Thoracic aorta (tissue), 2 donors: Measurements from ENCODE around the gene TCF4. TPM values are rescaled to one million over a fixed set of nuclear protein-coding genes. Genes with fewer than 3 reads are reported as not detected.

ENCODE experiments used
- ATAC-seq: fragments of 150-250 bp; one replicate; pipeline ENCODE4 v1.8.0; 2017; ENCODE audit warnings: low read depth; ENCODE audit not compliant: insufficient number of reproducible peaks, low FRiP score
- DNase-seq: peaks from one replicate; pipeline ENCODE4 v3.0.0-alpha.2; 2020; ENCODE audit warnings: low spot score
- H3K27ac ChIP-seq, 2 donors: fragments of 200-600 bp; sonication (generic); 1 replicate in 1 of 2; 2 replicates in 1 of 2; pipeline ENCODE4 v1.5.1; 2016; ENCODE audit warnings: mild to moderate bottlenecking in 2 of 2, moderate library complexity in 2 of 2
- H3K27me3 ChIP-seq: fragments of 200-600 bp; sonication (generic); replicated peaks from 2 replicates; pipeline ENCODE4 v1.6.0; 2016; ENCODE audit warnings: mild to moderate bottlenecking; ENCODE audit not compliant: insufficient read depth
- H3K36me3 ChIP-seq: fragments of 200-600 bp; sonication (generic); one replicate; pipeline ENCODE4 v1.5.1; 2016
- H3K4me1 ChIP-seq, 2 donors: fragments of 200-600 bp; sonication (generic); 1 replicate in 1 of 2; 2 replicates in 1 of 2; pipeline versions ENCODE4 v1.5.1 to v1.6.0; 2016; ENCODE audit warnings: low read depth in 2 of 2, mild to moderate bottlenecking in 1 of 2; ENCODE audit not compliant: control insufficient read depth in 1 of 2
- H3K4me3 ChIP-seq: fragments of 200-600 bp; sonication (generic); 2 replicates; pipeline ENCODE4 v1.5.1; 2016; ENCODE audit warnings: mild to moderate bottlenecking
- H3K9me3 ChIP-seq: fragments of 200-600 bp; sonication (generic); 2 replicates; pipeline ENCODE4 v1.5.1; 2016
- total RNA-seq, 2 donors: library from RNA; depleted of rRNA; stranded (reverse); fragments of >200 nt; gene quantifications; one replicate each; pipeline versions ENCODE4 v1.1.0 to v1.2.3, GENCODE V29; 2016
- TF ChIP-seq, protein P1 (sequence below): fragments of 200-600 bp; sonication (generic); IDR thresholded peaks from one replicate; pipeline ENCODE4 v1.5.1; 2019; ENCODE audit warnings: antibody characterized with exemption

TCF4 gene
- total RNA-seq, 2 donors from 2014 or later, result 178 to 267 TPM

DNA sequence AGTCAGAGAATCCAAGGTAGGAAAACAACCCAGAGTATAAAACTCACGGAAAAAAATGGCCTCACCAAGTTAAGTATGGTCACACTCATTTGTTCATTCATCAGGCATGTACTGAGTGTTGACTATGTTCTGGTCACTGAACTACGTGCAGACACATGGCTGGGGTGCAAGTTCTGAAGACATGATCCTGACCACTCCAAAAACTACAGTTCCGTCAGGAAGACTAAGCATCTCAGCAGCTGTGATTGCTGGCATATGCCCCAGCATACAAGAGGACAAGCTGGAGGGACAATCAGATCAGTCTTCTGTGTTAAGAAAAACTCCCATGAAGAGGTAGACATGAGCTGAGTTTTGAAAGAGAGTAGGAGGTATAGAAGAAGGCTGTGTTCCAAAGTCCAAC lies 72.8 kb downstream of the TCF4 start:
- Histone ChIP-seq H3K4me1 (peaks cover 7 to 14% of the 10 kb centered on the region in 2 donors), H3K9me3 (no peaks in the 10 kb centered on the region), H3K27me3 (no peaks in the 10 kb centered on the region), H3K27ac (no peak overlapping the region), H3K4me3 (no peak overlapping the region), H3K36me3 (no peaks in the 10 kb centered on the region)
- no peak for ATAC-seq
- TF ChIP-seq, protein P1, sequence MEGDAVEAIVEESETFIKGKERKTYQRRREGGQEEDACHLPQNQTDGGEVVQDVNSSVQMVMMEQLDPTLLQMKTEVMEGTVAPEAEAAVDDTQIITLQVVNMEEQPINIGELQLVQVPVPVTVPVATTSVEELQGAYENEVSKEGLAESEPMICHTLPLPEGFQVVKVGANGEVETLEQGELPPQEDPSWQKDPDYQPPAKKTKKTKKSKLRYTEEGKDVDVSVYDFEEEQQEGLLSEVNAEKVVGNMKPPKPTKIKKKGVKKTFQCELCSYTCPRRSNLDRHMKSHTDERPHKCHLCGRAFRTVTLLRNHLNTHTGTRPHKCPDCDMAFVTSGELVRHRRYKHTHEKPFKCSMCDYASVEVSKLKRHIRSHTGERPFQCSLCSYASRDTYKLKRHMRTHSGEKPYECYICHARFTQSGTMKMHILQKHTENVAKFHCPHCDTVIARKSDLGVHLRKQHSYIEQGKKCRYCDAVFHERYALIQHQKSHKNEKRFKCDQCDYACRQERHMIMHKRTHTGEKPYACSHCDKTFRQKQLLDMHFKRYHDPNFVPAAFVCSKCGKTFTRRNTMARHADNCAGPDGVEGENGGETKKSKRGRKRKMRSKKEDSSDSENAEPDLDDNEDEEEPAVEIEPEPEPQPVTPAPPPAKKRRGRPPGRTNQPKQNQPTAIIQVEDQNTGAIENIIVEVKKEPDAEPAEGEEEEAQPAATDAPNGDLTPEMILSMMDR, result no peak
- no peak for DNase-seq

DNA sequence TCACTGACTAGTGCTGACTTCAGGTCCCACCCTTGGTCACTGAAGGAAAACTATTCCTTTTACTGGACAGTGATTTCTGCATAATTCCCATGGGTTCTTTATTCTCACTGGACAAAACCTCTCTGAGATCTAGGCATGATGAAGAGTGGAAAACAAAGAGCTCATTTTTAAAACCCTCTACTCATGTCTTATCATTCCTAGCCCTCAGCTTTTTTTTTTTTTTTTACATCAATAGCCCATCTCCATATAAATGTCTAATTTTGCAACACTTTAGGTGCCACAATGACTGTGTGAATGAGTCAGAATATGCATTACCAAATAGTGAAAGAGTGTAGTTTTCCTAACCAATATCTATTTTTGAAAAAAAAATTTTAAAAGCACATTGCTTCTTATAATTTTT lies 74.8 kb downstream of the TCF4 start:
- ATAC-seq, result no peak
- no peak overlapping the region for H3K27ac ChIP-seq
- TF ChIP-seq, protein P1, result no peak

DNA sequence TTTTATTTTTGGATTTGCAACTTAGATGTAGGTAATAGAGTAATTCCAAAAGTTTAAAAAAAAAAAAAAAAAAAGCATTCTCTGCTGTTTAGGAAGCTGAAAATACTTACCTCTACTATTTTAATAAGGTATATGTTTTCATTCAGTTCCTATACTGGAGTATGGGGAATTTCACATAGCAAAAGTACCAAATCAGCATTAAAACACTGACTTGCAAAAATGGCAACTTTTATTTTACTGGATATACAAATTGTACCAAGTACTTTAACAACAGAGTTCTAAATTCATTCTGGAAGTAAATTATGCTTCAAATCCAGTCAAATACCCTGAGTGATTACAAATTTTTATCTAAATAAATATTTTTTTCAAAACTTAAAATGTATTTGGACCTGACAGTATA lies 76.7 kb downstream of the TCF4 start:
- ATAC-seq, result no peak
- Histone ChIP-seq H3K27ac (peak overlapping the region in 1 of 2 donors; percentile 71), H3K4me1 (peaks cover 14 to 20% of the 10 kb centered on the region in 2 donors), H3K27me3 (no peaks in the 10 kb centered on the region), H3K4me3 (peak overlapping the region; percentile 59), H3K9me3 (no peaks in the 10 kb centered on the region), H3K36me3 (no peaks in the 10 kb centered on the region)
- DNase-seq, result no peak
- TF ChIP-seq, protein P1, result no peak

More for the DNA sequence above, 74.8 kb downstream of the TCF4 start:
- Histone ChIP-seq H3K4me3 (no peak overlapping the region), H3K27me3 (no peaks in the 10 kb centered on the region), H3K9me3 (no peaks in the 10 kb centered on the region), H3K36me3 (no peaks in the 10 kb centered on the region), H3K4me1 (peaks cover 14 to 20% of the 10 kb centered on the region in 2 donors)
- no peak for DNase-seq

DNA sequence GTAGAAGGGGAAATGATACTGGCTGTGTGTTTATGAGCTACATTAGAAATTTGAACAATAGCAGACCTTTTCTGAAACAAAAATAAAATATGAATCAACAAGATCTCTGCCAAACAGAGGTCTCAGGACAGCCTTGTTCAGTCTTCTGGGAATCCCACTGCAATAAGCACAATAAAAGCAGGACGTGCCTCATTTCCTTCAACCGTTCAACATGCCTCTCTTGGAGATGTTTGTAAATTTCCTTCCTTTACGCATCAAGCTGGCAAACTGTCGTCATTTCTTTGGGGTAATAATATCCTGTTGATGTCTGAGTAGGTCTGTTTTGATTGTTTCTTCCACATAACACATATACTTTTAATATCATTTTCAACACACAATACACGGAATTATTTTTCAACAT lies 77.2 kb downstream of the TCF4 start:
- peak overlapping the region; percentile 59 for H3K4me3 ChIP-seq

DNA sequence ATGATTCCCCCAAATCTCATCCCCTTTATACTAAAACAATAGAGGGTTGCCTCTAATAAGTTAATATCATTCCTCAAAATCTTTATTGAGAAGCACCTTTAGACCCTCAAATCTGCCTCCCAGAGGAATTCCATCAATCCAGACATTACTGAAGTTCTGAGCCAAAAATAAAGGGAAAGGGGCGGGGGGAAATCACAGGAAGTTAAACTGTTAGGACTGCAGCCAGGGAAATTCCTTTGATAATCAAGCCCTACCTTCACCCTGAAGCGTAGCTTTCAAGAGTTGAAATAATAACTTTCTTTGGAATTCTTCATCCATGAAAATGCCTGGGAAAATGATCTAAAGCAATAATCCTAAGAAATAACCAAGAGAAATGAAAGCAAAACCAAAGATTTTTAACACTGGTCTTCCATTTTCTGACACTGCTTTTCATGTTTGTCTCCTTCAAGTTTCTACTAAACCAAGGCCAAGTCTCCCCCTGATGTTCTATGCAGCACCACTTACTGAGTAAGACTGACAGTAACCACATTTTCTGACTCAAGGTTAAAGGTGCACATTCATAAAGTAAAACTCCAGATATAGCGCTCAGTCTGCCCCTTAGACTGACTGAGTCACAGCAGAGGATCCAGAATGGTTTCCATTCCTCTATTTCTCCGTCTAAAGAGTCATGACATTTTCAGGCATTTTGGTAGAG lies 78.2 kb downstream of the TCF4 start:
- no peak for DNase-seq
- no peak for ATAC-seq

More for the DNA sequence above, 77.2 kb downstream of the TCF4 start:
- H3K27ac ChIP-seq, result peak overlapping the region; percentile 13 to 71
- DNase-seq (no peak), ATAC-seq (no peak)
- TF ChIP-seq, protein P1, result no peak
- H3K4me1 ChIP-seq, result peaks cover 14 to 20% of the 10 kb centered on the region in 2 donors
- H3K27me3 ChIP-seq, result no peaks in the 10 kb centered on the region
- no peaks in the 10 kb centered on the region for H3K36me3 ChIP-seq
- no peaks in the 10 kb centered on the region for H3K9me3 ChIP-seq

More for the DNA sequence above, 78.2 kb downstream of the TCF4 start:
- H3K4me1 ChIP-seq, result peaks cover 14 to 20% of the 10 kb centered on the region in 2 donors
- TF ChIP-seq, protein P1, result no peak
- no peaks in the 10 kb centered on the region for H3K27me3 ChIP-seq
- H3K4me3 ChIP-seq, result peak overlapping the region; percentile 59
- H3K27ac ChIP-seq, result peak overlapping the region in 1 of 2 donors; percentile 71
- H3K9me3 ChIP-seq, result no peaks in the 10 kb centered on the region
- H3K36me3 ChIP-seq, result no peaks in the 10 kb centered on the region
